Thyroid gland (tissue), 4 donors: ENCODE results near the gene WASF3.

Source experiments
- CTCF ChIP-seq, 6 experiments: fragments of 200-600 bp in 3 of 6; fragments of 450-650 bp in 3 of 6; sonication (generic) in 3 of 6; IDR thresholded peaks; one replicate each; pipeline ENCODE4 v1.5.1; 2016 to 2019; ENCODE audit warnings: antibody characterized with exemption in 6 of 6, mild to moderate bottlenecking in 2 of 6, inconsistent platforms in 1 of 6, moderate library complexity in 1 of 6
- POLR2A ChIP-seq, 2 donors: fragments of 450-650 bp; IDR thresholded peaks; one replicate each; pipeline ENCODE4 v1.6.1; 2017; ENCODE audit warnings: antibody characterized with exemption in 2 of 2, mild to moderate bottlenecking in 2 of 2, moderate library complexity in 1 of 2

- TF ChIP-seq CTCF (IDR thresholded peaks at IDR 0.05): no peak
- no peak for TF ChIP-seq POLR2A (IDR thresholded peaks at IDR 0.05)
These were observed 48.4 kb downstream of the WASF3 start for GRCh38 chr13:26605845-26606244.
